ENCODE measurements around the gene MYO1E.

Gene MYO1E

DNA sequence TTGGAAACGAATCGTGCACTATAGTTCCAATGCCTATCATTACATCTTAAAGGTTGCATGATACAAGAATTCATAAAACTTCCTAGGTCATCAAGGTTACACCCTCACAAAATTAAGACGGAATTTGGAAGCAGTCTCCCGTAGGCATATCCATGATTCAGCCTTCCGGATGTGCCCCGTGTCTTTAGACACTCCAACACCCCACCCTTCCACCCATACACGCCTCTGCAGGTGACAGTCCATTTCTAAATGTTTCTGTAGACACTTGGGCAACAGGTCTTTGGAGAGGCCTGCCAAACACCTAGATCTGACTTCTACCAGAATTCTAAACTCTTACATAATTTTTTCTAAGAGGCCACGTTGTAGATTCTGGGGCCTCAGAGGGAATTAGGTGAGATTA, 116.2 kb downstream of the MYO1E start:
- DNase-seq = no peak

- DNase-seq = no peak
Observed at GRCh38 chr15:59255680-59256336, 116.9 kb downstream of the MYO1E start.

DNA sequence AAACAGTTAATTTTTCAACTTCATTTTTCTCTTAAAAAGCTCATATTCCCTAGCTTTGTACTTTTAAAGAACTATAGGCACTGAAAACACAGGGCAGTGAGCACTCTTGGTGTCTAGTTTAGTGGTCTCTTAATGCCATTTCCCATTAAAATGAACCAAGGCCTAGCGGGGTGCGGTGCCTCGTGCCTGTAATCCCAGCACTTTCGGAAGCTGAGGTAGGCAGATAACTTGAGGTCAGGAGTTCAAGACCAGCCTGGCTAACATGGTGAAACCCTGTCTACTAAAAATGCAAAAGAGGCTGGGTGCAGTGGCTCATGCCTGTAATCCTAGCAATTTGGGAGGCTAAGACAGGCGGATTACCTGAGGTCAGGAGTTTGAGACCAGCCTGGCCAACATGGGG, 120.5 kb downstream of the MYO1E start:
- DNase-seq = no peak

- no peak for DNase-seq
Observed at GRCh38 chr15:59251001-59251845, 121.4 kb downstream of the MYO1E start.

GRCh38 chr15:59250249-59250648, 122.4 kb downstream of the MYO1E start:
- no peak for DNase-seq

GRCh38 chr15:59249816-59250215, 122.9 kb downstream of the MYO1E start:
- no peak for DNase-seq

- peak; percentile 38 for DNase-seq
Observed at GRCh38 chr15:59247364-59247763, 125.3 kb downstream of the MYO1E start.

GRCh38 chr15:59245559-59245958, 127.1 kb downstream of the MYO1E start:
- no peak for DNase-seq

- no peak for DNase-seq
Observed at GRCh38 chr15:59244337-59244736, 128.3 kb downstream of the MYO1E start.

- DNase-seq = no peak
Observed at GRCh38 chr15:59243622-59244021, 129.0 kb downstream of the MYO1E start.

GRCh38 chr15:59242649-59243048, 130.0 kb downstream of the MYO1E start:
- DNase-seq = no peak

GRCh38 chr15:59240036-59240435, 132.6 kb downstream of the MYO1E start:
- DNase-seq = no peak

DNA sequence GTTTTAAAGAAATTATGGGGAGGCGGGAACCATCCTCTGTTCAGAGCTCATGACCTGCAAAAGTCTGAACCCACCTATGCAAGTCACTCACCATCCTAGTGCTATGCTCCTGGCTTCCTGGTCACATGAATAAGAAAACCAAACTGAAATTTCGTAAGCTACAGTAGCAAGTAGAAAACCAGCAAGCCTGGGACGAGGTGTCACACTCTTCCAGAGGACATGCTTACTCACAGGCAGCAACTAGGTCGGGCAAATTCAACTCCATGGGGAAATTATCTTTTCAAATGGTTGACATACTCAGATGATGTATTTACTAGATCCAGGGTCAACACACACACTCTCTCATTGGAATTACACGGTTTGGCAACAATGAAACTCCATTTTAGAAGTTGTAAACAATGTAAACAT, 134.7 kb downstream of the MYO1E start:
- no peak for DNase-seq

GRCh38 chr15:59237119-59237855, 135.4 kb downstream of the MYO1E start:
- DNase-seq = no peak

- no peak for DNase-seq
Observed at GRCh38 chr15:59236394-59236793, 136.3 kb downstream of the MYO1E start.

- no peak for DNase-seq
Observed at GRCh38 chr15:59232476-59232875, 140.2 kb downstream of the MYO1E start.

- DNase-seq = no peak
Observed at GRCh38 chr15:59230531-59231055, 142.1 kb downstream of the MYO1E start.

DNA sequence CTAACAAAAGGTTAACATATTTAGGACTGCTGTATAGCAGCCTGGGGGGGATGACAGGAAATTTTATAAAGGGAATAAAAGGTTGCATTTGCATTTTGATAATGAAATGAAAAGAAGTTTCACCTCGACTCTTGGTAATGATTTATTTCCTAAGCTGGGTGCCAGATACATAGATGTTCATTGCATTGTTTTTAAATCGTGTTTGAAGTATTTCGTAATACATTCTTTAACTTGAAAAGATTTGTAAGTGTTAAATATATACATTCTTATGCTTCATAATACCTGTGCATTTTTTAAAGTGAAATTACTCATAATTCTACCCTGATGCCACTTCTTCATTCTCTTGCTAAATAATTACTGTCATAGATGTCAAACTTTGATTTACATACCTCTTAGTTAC, 143.2 kb downstream of the MYO1E start:
- DNase-seq = no peak

- no peak for DNase-seq
Observed at GRCh38 chr15:59229015-59229414, 143.7 kb downstream of the MYO1E start.

GRCh38 chr15:59227021-59227420, 145.7 kb downstream of the MYO1E start:
- no peak for DNase-seq

DNA sequence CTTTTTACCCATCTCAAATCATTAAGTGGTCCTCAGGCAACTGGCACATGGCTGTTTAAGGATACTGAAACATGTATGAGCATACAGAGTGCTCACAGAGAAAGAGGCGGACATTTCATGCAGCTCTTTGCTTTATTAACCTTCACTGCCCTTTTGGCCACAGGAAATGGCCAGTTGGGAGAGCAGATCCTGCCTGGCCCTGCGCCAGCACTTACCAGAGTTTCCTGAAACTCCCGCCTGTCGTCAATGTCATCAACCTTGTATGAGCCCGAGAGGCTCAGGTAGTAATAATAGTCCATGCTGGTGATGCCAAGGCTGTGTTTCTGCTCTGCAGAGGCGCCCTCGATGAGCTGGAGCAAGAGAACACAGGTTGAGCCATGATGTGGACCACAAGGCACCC, 148.2 kb downstream of the MYO1E start:
- no peak for DNase-seq

DNA sequence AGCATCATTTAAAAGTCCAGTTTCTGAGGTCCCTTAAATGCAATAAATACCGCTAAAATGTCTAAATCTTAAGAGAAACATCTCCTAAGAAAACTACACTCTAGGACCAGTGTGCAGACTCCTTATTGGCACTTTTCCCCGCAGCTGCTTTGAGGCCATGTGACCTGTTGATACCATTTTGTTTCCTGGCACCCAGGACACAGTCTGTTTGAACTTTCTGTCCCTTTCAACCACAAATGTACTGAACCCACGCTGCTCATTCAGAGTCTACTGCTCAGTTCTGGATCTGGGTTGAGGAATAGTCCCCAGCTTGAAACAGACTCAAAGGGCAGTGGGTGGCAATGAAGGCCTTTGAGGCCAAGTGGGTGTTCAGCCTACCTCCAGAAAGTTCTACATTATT, 148.9 kb downstream of the MYO1E start:
- no peak for DNase-seq

- DNase-seq = no peak
Observed at GRCh38 chr15:59222906-59223550, 149.6 kb downstream of the MYO1E start.

Measured in DMS153 (cell line).